Coronary artery (tissue), 2 donors: ENCODE measurements around the gene RAB29.

Source experiments
- DNase-seq: peaks from one replicate; pipeline ENCODE4 v3.0.0-alpha.2; 2017; ENCODE audit warnings: low spot score
- H3K27ac ChIP-seq, 2 donors: fragments of 200-600 bp; sonication (generic); one replicate each; pipeline ENCODE4 v1.5.1; 2016 to 2019
- H3K4me3 ChIP-seq: fragments of 200-600 bp; sonication (generic); 2 replicates; pipeline ENCODE4 v1.5.1; 2016; ENCODE audit warnings: mild to moderate bottlenecking, moderate library complexity
- CTCF ChIP-seq: fragments of 200-600 bp; sonication (generic); IDR thresholded peaks from one replicate; pipeline ENCODE4 v1.5.1; 2019; ENCODE audit warnings: antibody characterized with exemption

Gene RAB29

GRCh38 chr1:205805082-205805711, 29.9 kb upstream of the RAB29 start:
- no peak overlapping the region for H3K4me3 ChIP-seq
- DNase-seq, result no peak
- no peak overlapping the region for H3K27ac ChIP-seq
- TF ChIP-seq CTCF, result no peak

- Histone ChIP-seq H3K27ac (no peak overlapping the region), H3K4me3 (no peak overlapping the region)
- no peak for DNase-seq
- no peak for TF ChIP-seq CTCF
These were observed 29.3 kb upstream of the RAB29 start for GRCh38 chr1:205804605-205805004.

- no peak for DNase-seq
- Histone ChIP-seq H3K27ac (no peak overlapping the region), H3K4me3 (no peak overlapping the region)
- TF ChIP-seq CTCF, result no peak
These were observed 28.7 kb upstream of the RAB29 start for GRCh38 chr1:205803986-205804385.

- no peak for TF ChIP-seq CTCF
- DNase-seq, result no peak
- H3K4me3 ChIP-seq, result no peak overlapping the region
- no peak overlapping the region for H3K27ac ChIP-seq
These were observed 26.8 kb upstream of the RAB29 start for GRCh38 chr1:205802060-205802459.

- DNase-seq, result no peak
- Histone ChIP-seq H3K27ac (no peak overlapping the region), H3K4me3 (no peak overlapping the region)
- TF ChIP-seq CTCF, result no peak
These were observed 25.9 kb upstream of the RAB29 start for GRCh38 chr1:205800981-205801703.

GRCh38 chr1:205800427-205800826, 25.1 kb upstream of the RAB29 start:
- no peak for DNase-seq
- no peak overlapping the region for H3K27ac ChIP-seq
- no peak overlapping the region for H3K4me3 ChIP-seq
- TF ChIP-seq CTCF, result no peak

GRCh38 chr1:205798577-205798976, 23.3 kb upstream of the RAB29 start:
- no peak for TF ChIP-seq CTCF
- H3K27ac ChIP-seq, result no peak overlapping the region
- DNase-seq, result no peak
- no peak overlapping the region for H3K4me3 ChIP-seq
